ENCODE results near the gene AK9. TPM values are rescaled to one million over a fixed set of nuclear protein-coding genes. Genes with fewer than 3 reads are reported as not detected.

AK9 gene
- total and polyA plus RNA-seq, 9 of the 15 experiments (the other 6 are each of a cell fraction or from before 2014, with no cell fraction given) = 0.59 to 1.9 (median 1.2) TPM

DNA sequence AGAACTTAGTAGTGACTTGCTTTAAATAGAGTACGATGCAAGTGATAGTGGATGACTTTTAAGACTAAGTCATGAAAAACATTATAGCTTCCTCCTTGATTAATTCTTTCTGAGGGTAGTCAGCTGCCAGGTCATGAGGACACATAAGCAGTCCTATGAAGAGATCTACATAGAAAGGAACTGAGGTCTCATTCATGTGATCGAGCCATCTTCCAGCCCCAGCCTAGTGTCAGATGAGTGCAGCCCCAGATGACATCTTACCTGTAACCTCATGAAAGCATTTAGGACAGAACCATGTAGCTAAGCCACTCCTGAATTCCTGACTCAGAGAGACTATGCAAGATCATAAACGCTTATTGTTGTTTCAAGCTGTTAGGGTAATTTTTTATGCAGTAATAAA, 67.7 kb downstream of the AK9 start:
- no peaks in the 10 kb centered on the region for H3K27me3 ChIP-seq (ENCODE audit: control insufficient read depth in 2 of 2, insufficient read depth in 2 of 2, low read length in 2 of 2)
- H4K20me1 ChIP-seq (replicated peaks; ENCODE audit: control insufficient read depth, insufficient read depth, low read length) = no peaks in the 10 kb centered on the region
- 0% methylated on average over 3 of the region's 3 CpGs for WGBS (ENCODE audit: insufficient coverage, low coverage, missing lambda C conversion rate)
- FAIRE-seq (no peak), ATAC-seq (no peak), DNase-seq (ENCODE audit: extremely low read depth in 1 of 4, low spot score in 3 of 4) (no peak)
- intact Hi-C loops (cut with micrococcal nuclease) (no loop called here), in situ Hi-C loops (cut with MboI) (no loop called here)
- no peaks in the 10 kb centered on the region for H3K9me3 ChIP-seq (replicated peaks; ENCODE audit: control insufficient read depth, insufficient read depth, low read depth, low read length)
- CTCF ChIA-PET (ENCODE audit: low intra/inter-chr PET ratio) = no interaction called here
- H3K4me3 ChIP-seq = no peak overlapping the region
- no peaks in the 10 kb centered on the region for H3K9me1 ChIP-seq (ENCODE audit: control insufficient read depth, insufficient read depth, low read length)
- BruUV-seq (replicated peaks) = no TSS peak
- no peaks in the 10 kb centered on the region for H3K79me2 ChIP-seq (ENCODE audit: control insufficient read depth, insufficient read depth, low read length)
- no peaks in the 10 kb centered on the region for H3K4me1 ChIP-seq (replicated peaks in 1 of 2; ENCODE audit: control insufficient read depth in 2 of 2, insufficient read depth in 2 of 2, low read length in 2 of 2)
- no peak overlapping the region for H3K9ac ChIP-seq (ENCODE audit: insufficient read depth in 1 of 2, low read depth in 2 of 2, low read length in 2 of 2)
- TF ChIP-seq SRSF1 (IDR thresholded peaks at IDR 0.05; ENCODE audit: low read depth, low read length) (no peak), SP2 (IDR thresholded peaks at IDR 0.05; ENCODE audit: extremely low read depth, low read depth, low read length, poor library complexity, severe bottlenecking) (no peak), PTRF (tag; IDR thresholded peaks at IDR 0.05) (no peak), TBL1XR1 (IDR thresholded peaks at IDR 0.05; ENCODE audit: low read length in 2 of 2) (no peak), FOXP1 (CRISPR knock-in tag; IDR thresholded peaks at IDR 0.05) (no peak), GABPB2 (CRISPR knock-in tag; conservative IDR thresholded peaks at IDR 0.05) (no peak), ZNF740 (CRISPR knock-in tag; IDR thresholded peaks at IDR 0.05) (no peak), ZNF740 (tag; IDR thresholded peaks at IDR 0.05) (no peak), E2F8 (IDR thresholded peaks at IDR 0.05; ENCODE audit: low read depth, partially characterized antibody) (no peak), GATAD2A (IDR thresholded peaks at IDR 0.05) (no peak), PRMT5 (CRISPR knock-in tag; IDR thresholded peaks at IDR 0.05) (no peak), ZNF398 (CRISPR knock-in tag; IDR thresholded peaks at IDR 0.05) (no peak), CHAMP1 (IDR thresholded peaks at IDR 0.05) (no peak), POLR2G (IDR thresholded peaks at IDR 0.05; ENCODE audit: low read depth, low read length) (no peak), TBP (optimal IDR thresholded peaks at IDR 0.05; ENCODE audit: low read depth, low read length) (no peak), EP300 (IDR thresholded peaks at IDR 0.05; ENCODE audit: low read length) (no peak)
- no peak overlapping the region for H2AFZ ChIP-seq (ENCODE audit: low read depth, low read length)
- no peak overlapping the region for H3K27ac ChIP-seq (ENCODE audit: extremely low read depth, low read depth, low read length)
- H3K4me2 ChIP-seq (ENCODE audit: insufficient read depth, low read length) = no peak overlapping the region
- no peaks in the 10 kb centered on the region for H3K36me3 ChIP-seq (ENCODE audit: control insufficient read depth, insufficient read depth, low read length)
- POLR2A ChIA-PET = no interaction called here

Data from K562 (cell line).